Fibroblast of skin of left biceps (primary cell): ENCODE measurements around the gene RTN4RL1.

ENCODE experiments used
- DNase-seq, 2 experiments: peaks; one replicate each; pipeline ENCODE4 v3.0.0-alpha.2; 2013; ENCODE audit warnings: low read depth in 2 of 2

RTN4RL1 gene

DNA sequence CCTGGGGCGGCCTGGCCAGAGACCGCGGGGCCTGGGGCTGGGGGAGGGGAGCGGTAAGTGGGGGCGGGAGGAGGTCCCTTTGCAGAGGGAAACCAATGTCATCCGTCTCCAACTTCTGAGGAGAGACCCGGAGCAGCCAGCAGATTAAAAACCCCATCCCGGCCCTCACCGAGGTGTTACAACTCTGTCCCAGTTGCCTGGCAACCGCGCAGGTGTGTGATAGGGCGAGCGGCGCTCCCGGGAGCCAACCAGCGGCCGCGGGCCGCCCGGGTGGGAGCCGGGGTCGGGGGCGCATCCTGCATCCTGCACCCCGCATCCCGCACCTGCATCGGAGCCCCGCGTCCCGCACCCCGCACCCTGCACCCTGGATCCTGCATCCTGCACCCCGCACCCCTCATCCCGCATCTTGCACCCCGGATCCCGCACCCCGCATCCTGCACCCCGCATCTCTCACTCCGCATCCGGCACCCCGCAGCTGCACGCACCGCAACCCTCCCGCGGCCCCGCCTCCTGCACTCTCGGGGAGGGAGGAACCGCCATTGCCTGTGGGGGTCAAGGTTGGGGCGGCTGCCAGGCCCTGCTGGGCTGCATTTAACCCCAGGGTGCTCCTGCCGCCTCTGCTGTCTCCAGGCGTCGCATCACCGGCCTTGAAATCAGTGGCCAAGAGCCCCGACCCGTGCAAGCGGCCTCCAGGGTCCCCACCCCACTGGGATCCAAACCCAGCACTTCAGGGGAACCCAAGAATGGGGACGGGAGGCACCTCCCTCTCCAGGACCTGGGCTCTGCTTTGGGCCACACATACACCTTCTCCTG, 47.3 kb downstream of the RTN4RL1 start:
- DNase-seq: no peak

DNA sequence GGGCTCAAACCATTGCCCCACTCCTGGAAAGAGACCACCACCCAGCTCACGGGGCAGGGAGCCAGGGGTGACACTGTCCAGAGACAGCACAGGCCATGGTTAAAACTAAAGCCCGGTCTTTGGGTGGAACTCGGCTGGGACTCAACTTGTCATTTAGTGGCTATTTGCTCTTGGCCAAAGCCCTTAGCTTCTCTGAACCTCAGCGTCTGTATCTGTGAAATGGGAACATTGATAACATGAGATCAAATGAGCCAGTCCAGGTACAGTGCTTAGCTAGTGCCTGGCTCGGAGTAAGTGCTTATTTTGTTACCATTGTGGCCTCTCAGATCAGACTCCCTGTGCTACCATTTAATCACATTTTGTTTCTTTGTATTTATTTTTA, 48.5 kb downstream of the RTN4RL1 start:
- no peak for DNase-seq

DNA sequence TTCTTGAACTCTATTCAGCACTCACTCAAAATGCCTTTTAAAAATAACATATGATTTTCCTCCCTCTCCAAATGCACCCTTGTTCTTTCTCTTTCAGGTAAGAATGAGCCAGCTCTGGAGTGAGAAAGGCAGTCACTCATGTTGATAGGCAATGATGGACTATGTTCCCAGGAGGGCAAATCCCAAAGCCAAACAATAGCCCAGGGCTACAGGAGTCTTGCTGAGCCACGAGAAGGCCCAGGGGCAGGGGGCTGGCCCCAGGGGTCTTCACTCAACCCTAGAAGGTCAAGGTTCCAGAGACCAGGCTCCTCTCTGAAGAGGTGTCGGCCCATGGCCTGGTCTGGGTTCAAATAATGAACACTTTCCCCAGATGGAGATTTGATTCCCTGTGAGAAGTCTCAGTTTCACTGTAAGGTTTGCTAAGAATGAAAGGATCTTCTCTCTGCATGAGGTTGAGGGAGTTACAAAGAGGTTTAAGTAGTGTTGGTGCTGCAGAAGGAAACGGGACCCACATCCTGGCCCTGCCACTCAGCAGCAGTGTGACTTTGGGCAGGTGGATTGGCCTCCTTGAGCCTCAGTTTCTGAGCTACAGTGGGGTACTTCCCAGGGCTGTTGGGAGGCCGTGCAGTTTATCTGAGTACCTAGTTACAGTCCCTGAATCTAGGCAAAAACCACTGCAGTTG, 49.0 kb downstream of the RTN4RL1 start:
- no peak for DNase-seq

DNA sequence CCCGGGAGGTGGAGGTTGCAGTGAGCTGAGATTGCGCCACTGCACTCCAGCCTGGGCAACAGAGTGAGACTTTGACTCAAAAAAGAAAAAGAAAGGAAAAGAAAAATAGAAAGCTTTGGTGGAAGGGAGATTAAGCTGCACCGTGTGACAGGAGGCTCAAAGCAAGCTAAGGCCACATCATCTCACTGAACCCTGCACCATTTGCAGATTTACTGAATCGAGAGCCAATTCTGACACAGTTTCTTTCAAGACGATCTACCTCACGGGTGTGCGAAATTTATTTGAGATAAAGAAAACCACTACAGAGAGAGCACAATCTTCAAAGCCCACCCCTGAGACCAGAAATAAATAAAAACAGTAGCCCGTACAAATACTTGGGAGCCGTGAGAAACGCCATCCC, 49.6 kb downstream of the RTN4RL1 start:
- no peak for DNase-seq

DNA sequence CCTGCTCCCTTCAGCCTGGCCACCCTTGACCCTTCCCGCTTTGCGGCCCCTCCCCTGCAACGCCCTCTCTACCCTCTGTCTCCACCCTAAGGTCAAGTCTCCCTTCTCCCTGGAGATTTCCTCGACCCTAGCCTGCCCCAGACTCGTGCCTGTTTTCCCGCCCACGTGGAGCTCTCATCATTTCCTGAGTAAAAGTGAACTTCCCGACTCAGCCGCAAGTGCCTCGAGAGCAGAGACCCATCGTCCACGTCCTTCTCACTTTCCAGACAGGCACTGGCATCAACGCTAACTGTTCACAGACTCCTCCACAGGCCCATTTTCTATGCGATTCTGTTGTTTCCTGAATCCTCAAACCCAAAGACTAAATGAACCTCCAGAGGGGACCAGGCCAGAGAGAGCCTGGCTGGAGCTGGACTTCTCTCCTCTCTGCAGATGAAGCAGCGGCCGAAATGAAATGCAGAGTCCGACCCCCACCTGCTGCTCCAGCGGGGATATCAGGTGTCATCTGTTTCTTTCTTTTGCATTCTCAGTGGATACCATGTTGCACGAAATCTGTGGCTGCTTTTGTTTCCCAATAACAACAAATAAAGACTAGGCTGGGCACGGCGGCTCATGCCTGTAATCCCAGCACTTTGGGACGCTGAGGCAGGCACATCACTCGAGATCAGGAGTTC, 52.5 kb downstream of the RTN4RL1 start:
- no peak for DNase-seq

DNA sequence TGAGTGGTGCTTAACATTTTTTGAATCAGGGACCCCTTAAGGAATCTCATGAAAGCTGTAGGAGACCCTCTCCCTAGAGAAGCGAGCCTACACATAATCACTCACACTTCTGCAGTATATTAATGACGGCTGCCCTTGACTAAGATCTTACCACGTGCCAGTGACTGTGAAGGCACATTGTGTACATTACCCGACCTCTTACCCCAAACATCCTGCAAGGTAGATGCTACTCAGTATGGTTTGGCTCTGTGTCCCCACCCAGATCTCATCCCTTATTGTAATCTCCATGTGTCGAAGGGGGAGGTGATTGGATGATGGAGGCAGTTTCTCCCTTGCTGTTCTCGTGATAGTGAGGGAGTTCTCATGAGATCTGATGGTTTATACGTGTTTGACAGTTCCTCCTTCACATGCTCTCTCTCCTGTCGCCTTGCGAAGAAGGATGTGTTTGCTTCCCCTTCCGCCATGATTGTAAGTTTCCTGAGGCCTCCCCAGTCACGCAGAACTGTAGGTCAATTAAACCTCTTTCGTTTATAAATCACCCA, 54.2 kb downstream of the RTN4RL1 start:
- DNase-seq: no peak

DNA sequence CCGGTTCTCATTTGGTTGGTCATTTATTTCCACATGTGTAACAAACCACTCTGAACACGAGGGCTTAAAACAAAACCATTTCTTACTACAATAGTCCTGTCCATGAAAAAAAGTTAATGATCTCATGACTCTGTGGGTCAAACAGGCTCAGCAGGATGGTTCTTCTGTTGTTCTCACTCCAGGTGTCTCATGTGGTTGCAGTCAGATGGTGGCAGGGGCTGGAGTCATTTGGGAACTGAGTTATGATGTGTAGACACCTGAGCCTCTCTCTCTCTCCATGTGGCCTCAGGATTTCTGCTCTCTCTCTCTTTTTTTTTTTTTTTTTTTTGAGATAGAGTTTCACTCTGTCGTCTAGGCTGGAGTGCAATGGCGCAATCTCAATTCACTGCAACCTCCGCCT, 55.4 kb downstream of the RTN4RL1 start:
- no peak for DNase-seq

DNA sequence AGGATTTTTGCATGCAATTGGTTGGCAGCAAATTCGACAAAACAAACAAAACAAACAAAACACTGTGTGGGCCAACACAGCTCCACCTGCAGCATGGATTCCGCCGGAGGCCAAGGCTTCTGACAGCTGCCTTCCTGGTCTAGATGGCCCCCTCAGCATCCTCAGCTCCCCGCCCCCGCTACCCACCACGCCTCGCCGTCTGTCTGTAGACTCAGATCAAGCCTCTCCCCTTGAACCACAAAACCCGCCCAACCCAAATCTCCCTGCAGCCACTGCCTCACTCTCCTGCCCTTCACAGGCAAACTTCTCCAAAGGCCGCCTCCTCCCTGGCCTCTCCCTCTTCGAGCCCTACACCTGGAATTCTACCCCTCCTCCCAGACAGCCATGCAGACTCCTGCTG, 57.9 kb downstream of the RTN4RL1 start:
- DNase-seq: no peak

DNA sequence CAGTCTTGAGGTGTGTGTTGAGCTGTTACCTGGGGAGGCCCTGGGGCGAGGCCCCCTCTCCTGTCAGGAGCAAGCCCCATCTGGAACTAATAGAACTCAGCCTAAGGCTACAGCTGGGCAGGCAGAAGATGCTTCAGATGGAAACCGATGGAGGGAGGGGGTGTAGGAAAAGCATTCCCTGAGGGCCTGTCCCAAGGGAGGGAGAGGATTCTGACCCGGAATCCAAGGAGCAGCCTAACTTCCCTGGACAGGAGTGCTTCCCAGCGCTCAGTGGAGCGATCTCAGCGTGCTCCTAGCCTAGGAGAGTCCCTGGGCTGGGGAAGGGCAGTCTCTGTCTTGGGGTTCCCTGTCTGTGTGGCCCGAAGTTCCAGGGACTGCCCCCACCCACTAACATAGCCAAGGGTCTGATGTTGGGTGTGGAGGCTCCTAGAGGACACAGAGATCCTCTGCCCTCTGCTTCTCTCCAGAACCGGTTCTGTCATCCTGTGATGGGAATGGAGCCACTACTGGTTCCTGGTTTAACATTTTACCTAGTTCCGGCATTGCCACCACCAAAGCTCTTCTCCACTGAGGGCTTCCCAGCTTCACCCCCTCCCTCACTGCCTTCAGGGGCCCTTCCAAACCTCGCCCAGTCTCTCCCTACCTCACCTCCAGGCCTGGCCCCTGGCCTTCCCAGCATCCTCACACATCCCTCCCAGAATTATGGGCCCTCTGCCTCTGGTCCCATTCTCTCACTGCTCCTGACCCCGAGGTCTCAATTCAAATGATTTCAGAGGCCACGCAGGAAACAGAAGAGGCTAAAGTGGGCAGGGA, 58.7 kb downstream of the RTN4RL1 start:
- DNase-seq: peak in 1 of 2 experiments; percentile 3

DNA sequence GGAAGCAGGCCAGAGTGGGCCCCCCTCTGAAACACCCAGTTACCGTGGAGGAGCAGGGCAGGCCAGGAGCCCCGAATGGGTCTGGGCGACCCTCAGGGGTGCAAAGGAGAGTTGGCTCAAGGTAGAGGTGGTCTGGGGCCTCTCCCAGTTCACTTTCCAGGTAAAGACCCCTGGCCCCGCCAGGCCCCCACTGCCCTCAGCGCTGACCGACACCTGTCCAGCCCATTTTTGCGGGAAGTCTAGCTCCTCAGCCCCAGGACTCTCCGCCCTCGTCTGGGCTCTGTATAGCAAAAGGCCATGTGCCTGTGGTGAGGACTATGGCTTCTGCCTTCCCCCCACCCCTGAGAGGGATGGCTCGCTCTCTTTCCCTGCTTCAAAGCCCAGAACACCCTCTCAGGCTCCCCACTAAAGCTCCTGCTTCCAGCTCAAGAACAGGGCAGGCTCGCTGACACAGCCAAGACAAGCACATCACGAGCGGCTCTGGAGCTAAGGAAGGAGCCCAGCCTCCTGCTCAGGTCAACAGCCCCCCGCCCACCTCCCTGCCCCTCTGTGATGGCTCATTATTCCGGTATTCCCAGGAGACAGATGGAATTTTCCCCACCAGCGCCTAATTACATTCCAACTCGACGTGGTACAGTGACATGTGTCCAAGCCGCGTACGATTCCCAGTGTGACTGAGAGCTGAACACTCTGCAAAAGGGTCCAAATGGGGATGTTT, 59.4 kb downstream of the RTN4RL1 start:
- DNase-seq: peak in 1 of 2 experiments; percentile 9

DNA sequence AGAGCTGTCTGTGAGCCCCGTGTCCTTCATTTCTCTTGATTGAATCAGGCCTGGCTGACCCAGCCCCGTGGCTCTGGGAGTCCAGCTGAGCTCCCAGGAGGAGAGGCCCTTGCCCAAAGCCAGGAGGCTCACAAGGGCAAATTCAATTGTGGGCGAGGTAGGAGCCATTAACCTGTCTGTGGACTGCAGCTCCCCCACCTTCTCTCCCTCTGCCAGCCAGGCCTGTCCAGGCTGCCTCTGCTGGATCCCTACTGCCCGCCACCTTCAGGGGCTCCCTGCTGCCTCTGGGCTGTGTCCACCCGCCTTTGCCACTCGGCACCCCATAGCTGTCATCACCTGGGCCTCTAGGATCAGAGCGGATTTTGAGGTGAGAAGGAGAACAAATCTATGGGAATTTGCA, 61.9 kb downstream of the RTN4RL1 start:
- no peak for DNase-seq

DNA sequence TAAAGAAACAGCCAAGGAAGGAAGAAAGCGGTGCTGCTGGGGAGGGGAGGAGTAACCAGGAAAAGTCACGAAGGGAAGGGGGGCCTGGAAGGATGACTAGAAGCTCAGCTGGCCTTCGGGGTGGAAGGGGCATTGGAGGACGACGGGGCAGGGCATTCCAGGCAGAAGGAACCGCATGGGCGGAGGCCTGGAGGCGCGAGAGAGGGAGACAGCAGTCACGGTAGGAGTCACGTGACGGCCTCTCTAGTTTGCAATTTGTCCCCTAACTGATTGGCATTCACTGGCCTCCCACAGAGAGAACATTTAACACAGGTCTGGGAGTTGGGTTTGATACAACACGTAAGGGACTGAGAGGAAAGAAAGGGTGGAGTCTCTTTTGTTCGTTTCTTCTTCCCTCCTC, 63.9 kb downstream of the RTN4RL1 start:
- DNase-seq: no peak

DNA sequence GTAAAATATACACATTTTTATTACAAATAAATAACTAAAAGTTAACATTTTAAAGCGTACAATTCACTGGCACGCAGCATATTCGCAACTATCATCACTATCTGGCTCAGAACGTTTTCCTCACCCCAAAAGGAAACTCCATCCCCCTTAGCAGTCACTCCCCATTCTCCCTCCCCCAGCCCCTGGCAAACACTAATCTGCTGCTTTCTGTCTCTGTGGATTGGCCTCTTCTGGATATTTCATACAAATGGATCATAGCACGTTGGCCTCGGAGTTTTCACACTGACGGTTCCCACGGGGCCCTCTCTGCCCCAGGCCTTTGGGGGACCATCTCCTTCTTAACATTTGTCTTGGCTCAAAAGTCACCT, 64.6 kb downstream of the RTN4RL1 start:
- no peak for DNase-seq

DNA sequence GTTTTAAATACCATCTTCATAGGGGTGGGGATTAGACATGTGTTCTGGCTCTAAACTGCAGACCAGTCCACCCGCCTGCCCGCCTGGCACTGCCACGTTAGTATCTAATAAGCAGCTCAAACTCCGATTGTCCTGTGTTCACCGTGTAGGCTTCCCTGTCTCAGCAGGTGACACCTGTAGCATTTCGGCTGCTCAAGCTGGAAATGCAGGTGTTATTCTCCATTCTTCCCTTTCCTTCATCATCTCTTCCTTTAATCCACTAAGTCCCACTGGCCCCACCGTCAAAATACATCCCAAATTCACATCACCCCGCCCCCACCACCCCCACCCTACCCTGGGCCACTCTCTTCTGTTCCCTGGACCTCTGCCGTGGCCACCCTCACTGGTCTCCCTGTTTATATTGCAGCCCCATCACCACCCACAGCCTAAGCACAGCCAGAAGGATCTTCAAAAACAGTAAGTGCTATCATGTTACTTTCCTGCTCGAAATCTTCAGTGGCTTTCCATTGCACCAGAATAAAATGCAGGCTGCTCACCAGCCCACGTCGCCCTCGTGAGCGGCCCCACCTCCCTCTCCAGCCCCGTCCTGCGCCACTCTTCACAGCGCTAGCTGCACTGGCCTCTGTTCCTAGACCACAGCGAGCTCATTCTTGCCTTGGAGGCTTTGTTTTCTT, 65.1 kb downstream of the RTN4RL1 start:
- DNase-seq: no peak

DNA sequence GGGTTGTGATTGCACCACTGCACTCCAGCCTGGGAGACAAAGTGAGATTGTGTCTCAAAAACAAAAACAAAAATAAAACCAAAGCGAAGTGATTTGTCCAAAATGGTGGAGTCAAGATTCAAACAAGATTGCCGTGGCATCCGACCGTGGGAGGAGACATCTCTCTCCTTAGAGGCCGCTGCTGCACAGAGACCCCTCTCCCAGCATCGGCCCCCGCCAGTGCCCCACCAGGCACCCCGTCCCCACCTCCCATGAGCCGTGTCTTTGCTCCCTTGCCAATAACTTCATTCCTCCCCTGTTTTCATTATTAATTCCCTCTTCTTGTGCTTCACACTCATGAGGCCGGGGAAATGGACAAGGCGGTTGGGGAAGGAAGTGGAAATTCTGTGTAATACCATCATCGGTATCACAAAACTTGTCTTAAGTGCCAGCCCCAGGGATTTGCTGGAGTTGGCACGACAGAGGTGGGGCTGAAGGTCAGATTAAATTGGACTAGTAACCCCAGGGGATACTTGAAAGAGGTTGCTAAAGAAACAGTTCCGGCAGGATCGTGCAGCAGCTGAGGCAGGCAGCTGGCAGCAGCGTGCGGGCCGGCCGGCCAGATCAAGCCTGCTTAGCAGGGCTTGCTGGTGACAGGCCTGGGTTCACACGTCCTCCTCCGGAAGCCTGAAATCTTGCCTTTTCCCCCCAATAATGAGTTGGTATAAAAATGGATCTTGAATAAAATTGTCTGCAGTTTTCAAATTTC, 66.8 kb downstream of the RTN4RL1 start:
- no peak for DNase-seq

DNA sequence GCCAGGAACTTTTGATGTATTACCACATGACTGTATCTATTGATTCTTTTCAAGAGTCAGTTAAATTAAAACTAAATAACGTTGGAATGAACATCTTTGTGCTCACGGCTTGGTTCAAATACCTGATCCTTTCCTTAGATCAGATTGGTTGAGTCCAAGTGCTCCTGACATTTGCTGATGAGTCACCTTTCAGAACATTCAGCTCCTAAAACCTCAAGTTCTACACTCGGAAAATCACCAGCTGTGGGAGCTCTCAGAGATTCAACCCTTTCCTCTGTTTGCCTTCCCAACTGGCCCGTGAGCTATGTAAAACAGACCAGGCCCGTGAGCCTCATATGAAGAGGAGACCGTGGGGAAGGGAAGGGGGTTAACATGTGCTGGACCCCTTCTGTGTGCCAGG, 68.1 kb downstream of the RTN4RL1 start:
- DNase-seq: no peak

DNA sequence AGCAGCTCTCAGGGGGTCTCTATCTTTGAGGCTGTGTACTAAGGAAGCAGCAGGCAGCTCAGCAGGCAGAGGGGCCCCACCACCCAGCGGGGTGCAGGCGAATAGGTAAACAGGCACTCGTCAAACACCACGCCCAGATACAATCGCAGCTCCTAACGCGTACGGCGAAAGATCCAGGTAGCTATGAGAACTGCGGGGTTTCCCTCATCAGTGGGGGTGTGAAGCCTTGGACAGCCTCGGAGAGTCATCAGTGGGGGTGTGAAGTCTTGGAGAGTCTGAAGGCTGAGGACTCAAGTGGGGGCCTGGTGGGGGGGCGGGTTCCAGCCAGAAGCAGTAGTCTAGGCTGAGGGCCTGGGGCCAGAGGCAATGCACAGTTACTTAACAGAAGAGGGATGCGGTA, 69.0 kb downstream of the RTN4RL1 start:
- no peak for DNase-seq

DNA sequence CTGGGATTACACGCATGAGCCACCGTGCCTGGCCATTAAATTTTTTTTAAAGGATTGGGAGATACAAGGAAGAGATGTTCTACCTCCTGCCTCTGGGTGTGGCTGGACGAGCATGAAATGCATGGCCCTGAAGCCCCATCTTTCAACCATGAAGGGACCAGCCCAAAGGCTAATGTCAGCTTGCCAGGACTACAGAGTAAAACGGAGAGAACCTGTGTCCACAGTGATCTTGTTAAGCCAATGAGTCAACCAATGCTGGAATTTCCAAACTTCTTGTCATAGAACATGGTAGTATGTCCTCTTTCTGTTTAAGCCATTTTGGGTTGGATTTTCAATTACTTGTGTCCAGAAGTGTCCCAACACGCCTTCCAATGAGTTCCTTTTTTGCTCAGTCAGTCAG, 71.3 kb downstream of the RTN4RL1 start:
- DNase-seq: no peak

DNA sequence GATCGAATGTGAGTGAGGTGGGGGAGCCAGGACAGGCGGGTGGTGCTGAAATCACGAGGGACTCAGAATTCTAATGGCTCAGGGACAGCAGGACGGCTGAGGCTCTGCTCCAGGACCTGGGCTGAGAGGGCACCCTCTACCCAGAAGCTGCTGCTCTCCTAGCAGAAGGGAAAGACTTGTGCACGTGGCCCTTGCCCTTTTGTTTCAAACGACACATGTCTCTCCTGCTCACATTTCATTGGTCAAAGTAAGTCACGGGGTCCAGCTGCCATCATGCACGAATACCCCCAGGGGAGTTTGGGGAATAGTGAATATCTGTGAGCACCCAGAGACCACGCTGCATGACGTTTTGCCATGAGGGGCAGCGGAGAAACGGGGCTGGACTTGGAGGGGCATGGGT, 73.2 kb downstream of the RTN4RL1 start:
- DNase-seq: no peak

DNA sequence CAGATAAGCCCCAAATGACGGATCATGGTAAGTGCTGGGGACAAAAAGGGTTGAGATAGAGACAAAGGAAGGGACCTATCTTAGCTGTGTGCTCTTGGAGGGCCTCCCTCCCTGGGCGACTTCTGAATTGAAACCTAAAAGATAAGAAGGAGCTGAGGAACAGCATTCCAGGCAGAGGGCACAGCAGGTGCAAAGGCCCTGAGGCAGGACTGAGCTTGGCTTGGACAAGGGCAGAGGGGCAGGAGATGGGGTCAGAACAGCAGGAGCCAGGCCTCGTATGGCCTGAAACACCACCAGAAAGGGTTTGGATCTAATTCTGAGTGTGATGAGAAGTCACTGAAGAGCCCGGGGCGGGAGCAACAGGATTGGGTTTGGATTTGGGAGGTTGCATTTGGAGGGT, 75.4 kb downstream of the RTN4RL1 start:
- DNase-seq: no peak
